Ascending aorta (tissue), 2 donors: ENCODE measurements around the gene UBIAD1. TPM values are rescaled to one million over a fixed set of nuclear protein-coding genes. Genes with fewer than 3 reads are reported as not detected.

ENCODE experiments used
- DNase-seq, 2 donors: peaks; one replicate each; pipeline ENCODE4 v3.0.0-alpha.2; 2019; ENCODE audit warnings: low spot score in 2 of 2
- H3K27ac ChIP-seq, 2 donors: fragments of 200-600 bp; sonication (generic); one replicate each; pipeline ENCODE4 v1.5.1; 2016 to 2017; ENCODE audit warnings: mild to moderate bottlenecking in 1 of 2
- H3K27me3 ChIP-seq: fragments of 200-600 bp; sonication (generic); one replicate; pipeline ENCODE4 v1.5.1; 2017
- H3K36me3 ChIP-seq, 2 donors: fragments of 200-600 bp; sonication (generic); one replicate each; pipeline ENCODE4 v1.5.1; 2016
- H3K4me1 ChIP-seq, 2 donors: fragments of 200-600 bp; sonication (generic); one replicate each; pipeline ENCODE4 v1.5.1; 2016 to 2017; ENCODE audit warnings: mild to moderate bottlenecking in 1 of 2
- H3K4me3 ChIP-seq, 2 donors: fragments of 200-600 bp; sonication (generic); one replicate each; pipeline ENCODE4 v1.5.1; 2016 to 2017; ENCODE audit warnings: mild to moderate bottlenecking in 1 of 2
- H3K9me3 ChIP-seq, 2 donors: fragments of 200-600 bp; sonication (generic); one replicate each; pipeline ENCODE4 v1.5.1; 2016
- intact Hi-C: fragments of 100-400 bp; cut with DNase I; formaldehyde crosslinking; loops from one replicate; pipeline ENCODE4 v1.15.1; 2023
- total RNA-seq: library from RNA; depleted of rRNA; stranded (reverse); fragments of >200 nt; gene quantifications from one replicate; pipeline ENCODE4 v1.1.0, GENCODE V29; 2016
- TF ChIP-seq, protein P1 (sequence below), 3 experiments: fragments of 200-600 bp in 2 of 3; fragments of 450-650 bp in 1 of 3; sonication (generic) in 2 of 3; IDR thresholded peaks; one replicate each; pipeline ENCODE4 v1.5.1; 2016 to 2019; ENCODE audit warnings: antibody characterized with exemption in 3 of 3, mild to moderate bottlenecking in 1 of 3, moderate library complexity in 1 of 3

UBIAD1 gene
- total RNA-seq, 1 donor from 2014 or later, result 53.0 TPM

DNA sequence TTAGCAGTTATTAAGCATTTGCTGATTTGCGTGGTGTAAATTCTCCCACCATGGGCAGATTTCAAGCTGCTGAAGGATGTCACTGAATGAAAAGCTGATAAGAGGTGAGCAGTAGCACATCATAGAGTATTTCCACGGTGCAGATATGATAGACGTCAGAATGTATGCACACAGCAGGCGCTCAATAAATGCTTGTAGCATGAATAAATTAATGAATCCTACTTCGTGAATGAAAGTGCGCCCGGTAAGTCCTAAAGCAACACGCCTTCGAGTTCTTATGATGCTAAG lies 510 bp upstream of the UBIAD1 start:
- Histone ChIP-seq H3K4me3 (peak overlapping the region; percentile 36 to 53), H3K27me3 (no peaks in the 10 kb centered on the region), H3K9me3 (no peaks in the 10 kb centered on the region), H3K36me3 (no peaks in the 10 kb centered on the region), H3K27ac (peak overlapping the region in 1 of 2 donors; percentile 37), H3K4me1 (peaks cover 0 to 29% of the 10 kb centered on the region in 2 donors)
- TF ChIP-seq, protein P1, sequence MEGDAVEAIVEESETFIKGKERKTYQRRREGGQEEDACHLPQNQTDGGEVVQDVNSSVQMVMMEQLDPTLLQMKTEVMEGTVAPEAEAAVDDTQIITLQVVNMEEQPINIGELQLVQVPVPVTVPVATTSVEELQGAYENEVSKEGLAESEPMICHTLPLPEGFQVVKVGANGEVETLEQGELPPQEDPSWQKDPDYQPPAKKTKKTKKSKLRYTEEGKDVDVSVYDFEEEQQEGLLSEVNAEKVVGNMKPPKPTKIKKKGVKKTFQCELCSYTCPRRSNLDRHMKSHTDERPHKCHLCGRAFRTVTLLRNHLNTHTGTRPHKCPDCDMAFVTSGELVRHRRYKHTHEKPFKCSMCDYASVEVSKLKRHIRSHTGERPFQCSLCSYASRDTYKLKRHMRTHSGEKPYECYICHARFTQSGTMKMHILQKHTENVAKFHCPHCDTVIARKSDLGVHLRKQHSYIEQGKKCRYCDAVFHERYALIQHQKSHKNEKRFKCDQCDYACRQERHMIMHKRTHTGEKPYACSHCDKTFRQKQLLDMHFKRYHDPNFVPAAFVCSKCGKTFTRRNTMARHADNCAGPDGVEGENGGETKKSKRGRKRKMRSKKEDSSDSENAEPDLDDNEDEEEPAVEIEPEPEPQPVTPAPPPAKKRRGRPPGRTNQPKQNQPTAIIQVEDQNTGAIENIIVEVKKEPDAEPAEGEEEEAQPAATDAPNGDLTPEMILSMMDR (IDR thresholded peaks at IDR 0.05), result no peak
- intact Hi-C loops, result loop anchor here (5.0 kb wide), 2 partner anchors 460 to 480 kb away; no protein-coding TSS in a partner anchor
- DNase-seq, result no peak

DNA sequence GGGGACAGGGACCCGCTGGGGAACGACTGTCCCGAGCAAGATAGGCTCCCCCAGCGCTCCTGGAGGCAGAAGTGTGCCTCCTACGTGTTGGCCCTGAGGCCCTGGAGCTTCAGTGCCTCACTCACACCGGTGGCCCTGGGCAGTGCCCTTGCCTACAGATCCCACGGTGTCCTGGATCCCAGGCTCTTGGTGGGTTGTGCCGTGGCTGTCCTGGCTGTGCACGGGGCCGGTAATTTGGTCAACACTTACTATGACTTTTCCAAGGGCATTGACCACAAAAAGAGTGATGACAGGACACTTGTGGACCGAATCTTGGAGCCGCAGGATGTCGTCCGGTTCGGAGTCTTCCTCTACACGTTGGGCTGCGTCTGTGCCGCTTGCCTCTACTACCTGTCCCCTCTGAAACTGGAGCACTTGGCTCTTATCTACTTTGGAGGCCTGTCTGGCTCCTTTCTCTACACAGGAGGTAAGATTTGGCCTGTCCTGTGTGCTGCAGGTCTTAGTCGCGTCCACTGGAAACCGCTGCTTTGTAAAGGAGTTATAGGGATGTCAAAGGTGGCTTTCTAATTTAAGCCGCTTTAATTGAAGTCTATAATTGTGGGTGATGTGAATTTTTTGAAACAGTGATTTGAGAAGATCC lies 717 bp downstream of the UBIAD1 start:
- H3K27ac ChIP-seq, result peak overlapping the region; percentile 79 to 93
- peaks cover 0 to 29% of the 10 kb centered on the region in 2 donors for H3K4me1 ChIP-seq
- DNase-seq, result no peak
- no peaks in the 10 kb centered on the region for H3K9me3 ChIP-seq
- peaks cover under 1 to 3% of the 10 kb centered on the region in 2 donors for H3K36me3 ChIP-seq
- TF ChIP-seq, protein P1 (IDR thresholded peaks at IDR 0.05), result no peak
- intact Hi-C loops, result loop anchor here (1.0 to 5.0 kb wide), 4 partner anchors 11 to 481 kb away; partner anchors contain the start of genes EXOSC10 and MTOR
- peak overlapping the region; percentile 91 to 96 for H3K4me3 ChIP-seq
- no peaks in the 10 kb centered on the region for H3K27me3 ChIP-seq

DNA sequence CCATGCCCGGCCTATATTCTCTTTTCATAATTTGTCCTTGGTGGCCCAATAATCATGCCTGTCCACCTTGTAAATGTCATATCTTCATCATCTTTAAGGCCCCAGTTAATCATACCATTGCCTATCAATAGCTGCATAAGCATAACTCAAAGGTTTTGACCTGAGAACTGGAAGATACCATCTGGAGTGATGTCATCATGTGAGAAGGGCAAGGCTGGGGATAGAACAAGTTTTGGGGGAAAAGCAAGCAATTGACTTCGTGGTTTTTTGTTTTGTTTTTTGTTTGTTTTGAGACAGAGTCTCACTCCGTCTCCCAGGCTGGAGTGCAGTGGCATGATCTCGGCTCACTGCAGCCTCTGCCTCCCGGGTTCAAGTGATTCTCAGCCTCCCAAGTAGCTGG lies 6.2 kb downstream of the UBIAD1 start:
- no peak for DNase-seq
- H3K27me3 ChIP-seq, result no peaks in the 10 kb centered on the region
- no peaks in the 10 kb centered on the region for H3K9me3 ChIP-seq
- H3K36me3 ChIP-seq, result peaks cover 12 to 13% of the 10 kb centered on the region in 2 donors
- no peak overlapping the region for H3K4me3 ChIP-seq
- H3K4me1 ChIP-seq, result peaks cover 0 to 29% of the 10 kb centered on the region in 2 donors
- H3K27ac ChIP-seq, result no peak overlapping the region
- TF ChIP-seq, protein P1 (IDR thresholded peaks at IDR 0.05), result no peak
- intact Hi-C loops, result no loop called here

- H3K27me3 ChIP-seq, result no peaks in the 10 kb centered on the region
- no peaks in the 10 kb centered on the region for H3K9me3 ChIP-seq
- no peak overlapping the region for H3K4me3 ChIP-seq
- TF ChIP-seq, protein P1 (IDR thresholded peaks at IDR 0.05), result no peak
- peaks cover 0 to 25% of the 10 kb centered on the region in 2 donors for H3K4me1 ChIP-seq
- no peak for DNase-seq
- H3K36me3 ChIP-seq, result peaks cover 12 to 13% of the 10 kb centered on the region in 2 donors
- H3K27ac ChIP-seq, result no peak overlapping the region
- intact Hi-C loops, result no loop called here
These were observed 6.6 kb downstream of the UBIAD1 start for GRCh38 chr1:11279630-11280029.

- peaks cover 16% of the 10 kb centered on the region in 2 donors for H3K36me3 ChIP-seq
- intact Hi-C loops, result no loop called here
- DNase-seq, result no peak
These were observed 7.8 kb downstream of the UBIAD1 start for GRCh38 chr1:11280719-11281376.

More at GRCh38 chr1:11280719-11281376, 7.8 kb downstream of the UBIAD1 start:
- H3K9me3 ChIP-seq, result no peaks in the 10 kb centered on the region
- no peaks in the 10 kb centered on the region for H3K27me3 ChIP-seq
- H3K4me3 ChIP-seq, result no peak overlapping the region
- TF ChIP-seq, protein P1 (IDR thresholded peaks at IDR 0.05), result no peak
- peaks cover 0 to 12% of the 10 kb centered on the region in 2 donors for H3K4me1 ChIP-seq
- H3K27ac ChIP-seq, result no peak overlapping the region
